DND-41 (cell line): ENCODE results near the gene PAPPA.

Experiments used
- ATAC-seq: fragments of 200-7000 bp; cut with Tn5 transposase; 3 replicates; pipeline ENCODE4 v1.9.1; 2021; ENCODE audit warnings: low read depth; ENCODE audit not compliant: insufficient read depth
- DNase-seq: peaks from one replicate; pipeline ENCODE4 v3.0.0-alpha.2; 2020
- H2AFZ ChIP-seq: 2 replicates; pipeline ENCODE4 v1.6.0; 2012; ENCODE audit warnings: low read depth, low read length
- H3K27ac ChIP-seq: 2 replicates; pipeline ENCODE4 v1.5.1; 2012; ENCODE audit warnings: low read length, inconsistent platforms
- H3K27me3 ChIP-seq: fragments of 200-600 bp; sonication (generic); 2 replicates; pipeline ENCODE4 v1.6.0; 2012; ENCODE audit warnings: low read length, mild to moderate bottlenecking, inconsistent platforms; ENCODE audit not compliant: insufficient read depth, poor library complexity
- H3K36me3 ChIP-seq: 2 replicates; pipeline ENCODE4 v1.5.1; 2012; ENCODE audit warnings: low read length, inconsistent platforms; ENCODE audit not compliant: insufficient read depth
- H3K4me1 ChIP-seq: 2 replicates; pipeline ENCODE4 v1.5.1; 2012; ENCODE audit warnings: mild to moderate bottlenecking, low read length; ENCODE audit not compliant: insufficient read depth
- H3K4me2 ChIP-seq: 2 replicates; pipeline ENCODE4 v1.6.0; 2012; ENCODE audit warnings: mild to moderate bottlenecking, moderate library complexity, low read length, inconsistent platforms; ENCODE audit not compliant: insufficient read depth
- H3K4me3 ChIP-seq, 2 experiments: fragments of 200-600 bp in 1 of 2; shearing (Covaris generic) in 1 of 2; 2 replicates each; pipeline ENCODE4 v1.5.1; 2012 to 2016; ENCODE audit warnings: inconsistent platforms in 2 of 2, low read length in 2 of 2, mild to moderate bottlenecking in 2 of 2, low read depth in 1 of 2, moderate library complexity in 1 of 2
- H3K79me2 ChIP-seq: 2 replicates; pipeline ENCODE4 v1.6.0; 2012; ENCODE audit warnings: low read length, inconsistent platforms; ENCODE audit not compliant: insufficient read depth
- H3K9ac ChIP-seq: 2 replicates; pipeline ENCODE4 v1.6.0; 2012; ENCODE audit warnings: low read depth, mild to moderate bottlenecking, inconsistent platforms, low read length, moderate library complexity
- H3K9me3 ChIP-seq: 2 replicates; pipeline ENCODE4 v1.5.1; 2012; ENCODE audit warnings: low read length, moderate library complexity, mild to moderate bottlenecking, inconsistent platforms; ENCODE audit not compliant: insufficient read depth, severe bottlenecking
- H4K20me1 ChIP-seq: 2 replicates; pipeline ENCODE4 v1.6.0; 2012; ENCODE audit warnings: low read length; ENCODE audit not compliant: insufficient read depth
- EZH2 ChIP-seq: IDR thresholded peaks from 3 replicates; pipeline ENCODE4 v1.6.1; 2012; ENCODE audit warnings: borderline replicate concordance, low read depth, mild to moderate bottlenecking, moderate library complexity, low read length, inconsistent platforms; ENCODE audit not compliant: severe bottlenecking
- TF ChIP-seq, protein P1 (sequence below): IDR thresholded peaks from 2 replicates; pipeline ENCODE4 v1.5.1; 2012; ENCODE audit warnings: borderline replicate concordance, low read length, moderate library complexity, mild to moderate bottlenecking; ENCODE audit not compliant: poor library complexity, severe bottlenecking; ENCODE audit errors: extremely low read depth

Gene PAPPA

DNA sequence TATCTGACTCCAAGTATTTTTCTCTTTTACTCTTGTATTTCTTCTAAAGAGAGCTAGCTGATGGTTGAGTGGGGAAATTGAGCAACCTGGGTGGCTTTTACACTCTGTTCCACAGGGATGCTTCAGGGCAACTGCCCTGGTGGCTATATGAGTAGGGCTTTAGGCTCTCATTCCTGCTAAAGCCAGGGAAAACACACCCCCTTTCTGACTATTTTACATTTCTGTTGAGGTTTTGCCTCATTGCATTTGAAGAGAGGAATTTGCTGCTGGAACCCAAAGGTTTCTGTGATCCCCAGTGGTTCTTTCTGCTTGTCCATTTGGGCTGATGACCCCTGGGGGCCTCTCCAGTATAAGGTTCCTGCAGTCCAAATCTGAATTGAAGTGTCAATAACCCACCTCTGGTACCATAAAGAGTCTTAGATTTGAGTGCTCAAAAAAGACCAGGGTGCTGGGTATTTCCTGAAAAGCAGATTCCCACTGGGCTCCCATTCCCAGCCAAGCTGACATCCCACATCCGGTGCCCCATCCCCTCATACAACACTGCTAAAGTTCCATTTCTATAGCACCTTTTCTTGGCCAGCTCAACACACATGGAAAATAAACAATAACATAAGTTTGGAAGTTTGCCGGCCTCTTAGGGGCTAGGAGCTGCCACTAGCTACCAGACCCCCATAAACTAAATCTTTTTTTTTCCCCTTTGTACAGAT lies 59.5 kb downstream of the PAPPA start:
- no peak overlapping the region for H3K4me3 ChIP-seq
- H3K4me2 ChIP-seq, result no peak overlapping the region
- H3K9me3 ChIP-seq, result no peaks in the 10 kb centered on the region
- H3K36me3 ChIP-seq, result no peaks in the 10 kb centered on the region
- no peaks in the 10 kb centered on the region for H3K27me3 ChIP-seq
- H3K4me1 ChIP-seq, result no peaks in the 10 kb centered on the region
- DNase-seq (no peak), ATAC-seq (no peak)
- no peak overlapping the region for H3K9ac ChIP-seq
- TF ChIP-seq, protein P1, sequence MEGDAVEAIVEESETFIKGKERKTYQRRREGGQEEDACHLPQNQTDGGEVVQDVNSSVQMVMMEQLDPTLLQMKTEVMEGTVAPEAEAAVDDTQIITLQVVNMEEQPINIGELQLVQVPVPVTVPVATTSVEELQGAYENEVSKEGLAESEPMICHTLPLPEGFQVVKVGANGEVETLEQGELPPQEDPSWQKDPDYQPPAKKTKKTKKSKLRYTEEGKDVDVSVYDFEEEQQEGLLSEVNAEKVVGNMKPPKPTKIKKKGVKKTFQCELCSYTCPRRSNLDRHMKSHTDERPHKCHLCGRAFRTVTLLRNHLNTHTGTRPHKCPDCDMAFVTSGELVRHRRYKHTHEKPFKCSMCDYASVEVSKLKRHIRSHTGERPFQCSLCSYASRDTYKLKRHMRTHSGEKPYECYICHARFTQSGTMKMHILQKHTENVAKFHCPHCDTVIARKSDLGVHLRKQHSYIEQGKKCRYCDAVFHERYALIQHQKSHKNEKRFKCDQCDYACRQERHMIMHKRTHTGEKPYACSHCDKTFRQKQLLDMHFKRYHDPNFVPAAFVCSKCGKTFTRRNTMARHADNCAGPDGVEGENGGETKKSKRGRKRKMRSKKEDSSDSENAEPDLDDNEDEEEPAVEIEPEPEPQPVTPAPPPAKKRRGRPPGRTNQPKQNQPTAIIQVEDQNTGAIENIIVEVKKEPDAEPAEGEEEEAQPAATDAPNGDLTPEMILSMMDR, result no peak
- no peak for TF ChIP-seq EZH2
- H3K27ac ChIP-seq, result no peak overlapping the region
- H4K20me1 ChIP-seq, result no peaks in the 10 kb centered on the region
- no peak overlapping the region for H2AFZ ChIP-seq
- H3K79me2 ChIP-seq, result no peaks in the 10 kb centered on the region

DNA sequence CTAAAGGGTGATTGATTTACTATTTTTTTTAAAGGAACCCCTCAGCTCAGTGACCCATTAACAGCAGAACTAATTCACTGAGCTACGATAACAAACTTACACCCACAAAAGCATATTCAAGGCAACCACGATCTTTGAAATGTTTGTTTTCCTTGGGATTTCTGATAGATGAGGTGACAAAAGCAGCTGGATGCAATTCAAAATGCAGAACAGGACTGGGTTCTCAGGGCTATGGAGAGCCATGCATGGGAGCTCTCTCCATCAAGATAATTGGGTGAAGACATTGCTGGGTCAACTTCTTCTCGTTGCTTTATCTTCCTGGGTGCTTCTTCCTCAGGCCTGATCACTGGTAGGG lies 60.1 kb downstream of the PAPPA start:
- Histone ChIP-seq H3K4me3 (no peak overlapping the region), H3K4me1 (no peaks in the 10 kb centered on the region), H2AFZ (no peak overlapping the region), H3K36me3 (no peaks in the 10 kb centered on the region), H3K9me3 (no peaks in the 10 kb centered on the region), H3K27ac (no peak overlapping the region), H3K79me2 (no peaks in the 10 kb centered on the region), H4K20me1 (no peaks in the 10 kb centered on the region), H3K9ac (no peak overlapping the region), H3K27me3 (no peaks in the 10 kb centered on the region), H3K4me2 (no peak overlapping the region)
- DNase-seq, result no peak
- TF ChIP-seq, protein P1, result no peak
- TF ChIP-seq EZH2, result no peak
- ATAC-seq, result no peak

DNA sequence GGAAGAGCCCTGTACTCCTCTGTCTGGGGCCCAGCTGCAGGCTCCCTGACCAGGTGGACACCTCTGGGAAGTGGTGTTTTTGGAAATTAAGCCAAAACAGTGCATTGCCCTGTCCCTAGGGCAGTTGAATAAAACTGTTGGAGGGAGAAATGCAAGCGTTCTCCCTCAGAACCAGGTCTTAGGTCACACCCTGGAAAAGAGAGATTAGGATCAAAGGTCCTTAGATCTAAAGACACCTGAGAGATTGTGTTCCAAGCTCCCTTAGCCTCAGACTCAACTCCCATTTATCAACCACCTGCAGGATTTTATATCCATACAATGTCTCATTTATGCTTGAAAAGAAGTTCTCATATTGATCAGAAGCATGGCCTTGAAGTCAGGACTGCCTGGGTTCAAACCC lies 64.8 kb downstream of the PAPPA start:
- Histone ChIP-seq H2AFZ (no peak overlapping the region), H3K9me3 (no peaks in the 10 kb centered on the region), H3K4me3 (no peak overlapping the region), H3K4me2 (no peak overlapping the region), H4K20me1 (no peaks in the 10 kb centered on the region), H3K27ac (no peak overlapping the region), H3K36me3 (no peaks in the 10 kb centered on the region), H3K4me1 (no peaks in the 10 kb centered on the region), H3K79me2 (no peaks in the 10 kb centered on the region), H3K9ac (no peak overlapping the region), H3K27me3 (no peaks in the 10 kb centered on the region)
- TF ChIP-seq, protein P1, result no peak
- TF ChIP-seq EZH2, result no peak
- no peak for DNase-seq
- ATAC-seq, result no peak

DNA sequence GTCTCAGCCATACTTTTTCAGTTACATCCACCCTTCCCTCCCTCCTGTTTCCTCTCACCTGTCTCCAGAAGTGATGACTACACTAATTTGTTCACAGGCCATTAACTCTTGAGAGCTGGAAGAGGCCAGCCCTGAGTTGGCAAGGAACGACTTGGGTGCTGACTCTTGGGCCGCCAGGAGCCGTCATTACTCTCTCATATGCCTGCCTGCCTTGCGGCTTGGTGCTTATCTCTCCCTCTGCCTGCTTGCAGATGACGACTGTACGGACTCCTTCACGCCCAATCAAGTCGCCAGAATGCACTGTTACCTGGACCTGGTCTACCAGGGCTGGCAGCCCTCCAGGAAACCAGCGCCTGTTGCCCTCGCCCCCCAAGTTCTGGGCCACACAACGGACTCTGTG lies 66.1 kb downstream of the PAPPA start:
- ATAC-seq (no peak), DNase-seq (no peak)
- no peak overlapping the region for H3K9ac ChIP-seq
- no peak overlapping the region for H3K4me2 ChIP-seq
- no peak overlapping the region for H3K27ac ChIP-seq
- H3K9me3 ChIP-seq, result no peaks in the 10 kb centered on the region
- no peaks in the 10 kb centered on the region for H3K27me3 ChIP-seq
- no peak overlapping the region for H3K4me3 ChIP-seq
- H3K4me1 ChIP-seq, result no peaks in the 10 kb centered on the region
- H3K36me3 ChIP-seq, result no peaks in the 10 kb centered on the region
- H4K20me1 ChIP-seq, result no peaks in the 10 kb centered on the region
- H3K79me2 ChIP-seq, result no peaks in the 10 kb centered on the region
- H2AFZ ChIP-seq, result no peak overlapping the region
- TF ChIP-seq EZH2, result no peak
- TF ChIP-seq, protein P1, result no peak
